ENCODE data around the gene TFEB. TPM values are rescaled to one million over a fixed set of nuclear protein-coding genes. Genes with fewer than 3 reads are reported as not detected.

The TFEB gene
- total RNA-seq, 3 donors from 2014 or later, result 15.7 to 20.6 (median 18.4) TPM

- Histone ChIP-seq H3K4me3 (peak overlapping the region; percentile 38 to 79 (median 68)), H3K36me3 (no peaks in the 10 kb centered on the region), H3K27me3 (peaks cover 0 to 4% of the 10 kb centered on the region in 2 donors), H3K4me1 (no peaks in the 10 kb centered on the region), H3K27ac (peak overlapping the region; percentile 83 to 87), H3K9me3 (no peaks in the 10 kb centered on the region)
- TF ChIP-seq POLR2AphosphoS5 (IDR thresholded peaks at IDR 0.05), result no peak
- TF ChIP-seq CTCF (IDR thresholded peaks at IDR 0.05), result no peak
- TF ChIP-seq POLR2A (IDR thresholded peaks at IDR 0.05), result no peak
- DNase-seq (ENCODE audit: low spot score in 2 of 2), result peak in 1 of 2 donors; percentile 33
- intact Hi-C loops (cut with DNase I; ENCODE audit: low total_unique reads), result no loop called here
Measured at GRCh38 chr6:41638935-41639808, 96.2 kb downstream of the TFEB start.

GRCh38 chr6:41638002-41638934 lies 97.1 kb downstream of the TFEB start, which contains the start of gene MDFI:
MDFI (plus strand) TSS chr6:41638468; CDS start chr6:41638750, 282 bp downstream.
- no peaks in the 10 kb centered on the region for H3K9me3 ChIP-seq
- H3K27me3 ChIP-seq, result peaks cover 0 to 4% of the 10 kb centered on the region in 2 donors
- intact Hi-C loops (cut with DNase I; ENCODE audit: low total_unique reads), result no loop called here
- DNase-seq (ENCODE audit: low spot score in 2 of 2), result no peak
- H3K36me3 ChIP-seq, result no peaks in the 10 kb centered on the region
- no peak for TF ChIP-seq POLR2AphosphoS5 (IDR thresholded peaks at IDR 0.05)
- no peak for TF ChIP-seq POLR2A (IDR thresholded peaks at IDR 0.05)
- no peak for TF ChIP-seq CTCF (IDR thresholded peaks at IDR 0.05)
- peak within 1 kb of the TSS; percentile 38 to 79 (median 68) for H3K4me3 ChIP-seq
- H3K27ac ChIP-seq, result peak within 1 kb of the TSS; percentile 83 to 87
- no peaks in the 10 kb centered on the region for H3K4me1 ChIP-seq

GRCh38 chr6:41637194-41638001 lies 98.0 kb downstream of the TFEB start:
- H3K4me1 ChIP-seq, result no peaks in the 10 kb centered on the region
- DNase-seq (ENCODE audit: low spot score in 2 of 2), result peak in 1 of 2 donors; percentile 30
- TF ChIP-seq POLR2A (IDR thresholded peaks at IDR 0.05) (no peak), POLR2AphosphoS5 (IDR thresholded peaks at IDR 0.05) (no peak), CTCF (IDR thresholded peaks at IDR 0.05) (no peak)
- H3K9me3 ChIP-seq, result no peaks in the 10 kb centered on the region
- no peaks in the 10 kb centered on the region for H3K36me3 ChIP-seq
- H3K27me3 ChIP-seq, result peaks cover 0 to 4% of the 10 kb centered on the region in 2 donors
- H3K27ac ChIP-seq, result peak overlapping the region; percentile 83 to 87
- intact Hi-C loops (cut with DNase I; ENCODE audit: low total_unique reads), result no loop called here
- peak overlapping the region; percentile 38 to 79 (median 68) for H3K4me3 ChIP-seq

- Histone ChIP-seq H3K4me1 (no peaks in the 10 kb centered on the region), H3K9me3 (no peaks in the 10 kb centered on the region), H3K27me3 (peaks cover 0 to 4% of the 10 kb centered on the region in 2 donors), H3K27ac (peak overlapping the region; percentile 83 to 87), H3K4me3 (peak overlapping the region; percentile 38 to 79 (median 68)), H3K36me3 (no peaks in the 10 kb centered on the region)
- intact Hi-C loops (cut with DNase I; ENCODE audit: low total_unique reads), result no loop called here
- TF ChIP-seq POLR2A (IDR thresholded peaks at IDR 0.05) (no peak), POLR2AphosphoS5 (IDR thresholded peaks at IDR 0.05) (peak in 1 of 3 donors; percentile 37)
- peak; percentile 77 to 85 for DNase-seq (ENCODE audit: low spot score in 2 of 2)
Measured at GRCh38 chr6:41636833-41637193, 98.6 kb downstream of the TFEB start.

- Histone ChIP-seq H3K36me3 (no peaks in the 10 kb centered on the region), H3K27me3 (peaks cover 0 to 4% of the 10 kb centered on the region in 2 donors), H3K9me3 (no peaks in the 10 kb centered on the region), H3K27ac (no peak overlapping the region), H3K4me3 (no peak overlapping the region), H3K4me1 (no peaks in the 10 kb centered on the region)
- intact Hi-C loops (cut with DNase I; ENCODE audit: low total_unique reads), result no loop called here
- TF ChIP-seq CTCF (IDR thresholded peaks at IDR 0.05), result no peak
- no peak for TF ChIP-seq POLR2AphosphoS5 (IDR thresholded peaks at IDR 0.05)
- TF ChIP-seq POLR2A (IDR thresholded peaks at IDR 0.05), result no peak
- no peak for DNase-seq (ENCODE audit: low spot score in 2 of 2)
Measured at GRCh38 chr6:41635365-41635764, 100.0 kb downstream of the TFEB start.
